Measurements from ENCODE around the gene SNTB2.

GRCh38 chr16:69180011-69180338 is 7.0 kb upstream of the SNTB2 start:
- TF ChIP-seq, protein P1, sequence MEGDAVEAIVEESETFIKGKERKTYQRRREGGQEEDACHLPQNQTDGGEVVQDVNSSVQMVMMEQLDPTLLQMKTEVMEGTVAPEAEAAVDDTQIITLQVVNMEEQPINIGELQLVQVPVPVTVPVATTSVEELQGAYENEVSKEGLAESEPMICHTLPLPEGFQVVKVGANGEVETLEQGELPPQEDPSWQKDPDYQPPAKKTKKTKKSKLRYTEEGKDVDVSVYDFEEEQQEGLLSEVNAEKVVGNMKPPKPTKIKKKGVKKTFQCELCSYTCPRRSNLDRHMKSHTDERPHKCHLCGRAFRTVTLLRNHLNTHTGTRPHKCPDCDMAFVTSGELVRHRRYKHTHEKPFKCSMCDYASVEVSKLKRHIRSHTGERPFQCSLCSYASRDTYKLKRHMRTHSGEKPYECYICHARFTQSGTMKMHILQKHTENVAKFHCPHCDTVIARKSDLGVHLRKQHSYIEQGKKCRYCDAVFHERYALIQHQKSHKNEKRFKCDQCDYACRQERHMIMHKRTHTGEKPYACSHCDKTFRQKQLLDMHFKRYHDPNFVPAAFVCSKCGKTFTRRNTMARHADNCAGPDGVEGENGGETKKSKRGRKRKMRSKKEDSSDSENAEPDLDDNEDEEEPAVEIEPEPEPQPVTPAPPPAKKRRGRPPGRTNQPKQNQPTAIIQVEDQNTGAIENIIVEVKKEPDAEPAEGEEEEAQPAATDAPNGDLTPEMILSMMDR (IDR thresholded peaks at IDR 0.05): no peak
- no peak for TF ChIP-seq POLR2A (IDR thresholded peaks at IDR 0.05)
- no peak for TF ChIP-seq POLR2AphosphoS5 (IDR thresholded peaks at IDR 0.05)

Measured in prostate gland (tissue), 2 donors.